WI38 (cell line): Measurements from ENCODE around the gene ADGRD2.

Source experiments
- H3K4me3 ChIP-seq: 2 replicates; pipeline ENCODE4 v1.5.1; 2011; ENCODE audit warnings: low read depth, mild to moderate bottlenecking, control low read depth, low read length
- TF ChIP-seq, protein P1 (sequence below): IDR thresholded peaks from 2 replicates; pipeline ENCODE4 v1.5.1; 2012; ENCODE audit warnings: low read depth, mild to moderate bottlenecking, control low read depth, low read length

ADGRD2 gene

DNA sequence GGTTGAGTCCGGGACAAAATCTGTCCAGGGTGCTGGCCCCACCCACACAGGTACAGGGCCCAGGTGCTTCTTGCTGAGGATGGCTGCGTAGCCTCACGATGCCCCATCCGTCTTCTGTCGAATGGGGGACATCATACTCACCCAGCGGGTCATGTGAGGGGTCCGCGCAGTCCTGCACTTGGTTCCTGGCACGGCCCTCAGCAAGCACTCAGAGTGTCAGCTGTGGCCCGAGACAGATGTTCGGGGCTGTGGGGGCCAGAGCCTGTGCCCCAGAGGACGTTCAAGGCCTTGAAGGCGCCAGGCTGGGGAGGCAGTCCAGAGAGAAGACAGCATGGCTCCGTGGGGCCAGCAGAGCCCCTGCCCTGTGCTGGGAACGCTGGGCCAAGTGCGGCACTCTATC is 29.1 kb downstream of the ADGRD2 start:
- TF ChIP-seq, protein P1, sequence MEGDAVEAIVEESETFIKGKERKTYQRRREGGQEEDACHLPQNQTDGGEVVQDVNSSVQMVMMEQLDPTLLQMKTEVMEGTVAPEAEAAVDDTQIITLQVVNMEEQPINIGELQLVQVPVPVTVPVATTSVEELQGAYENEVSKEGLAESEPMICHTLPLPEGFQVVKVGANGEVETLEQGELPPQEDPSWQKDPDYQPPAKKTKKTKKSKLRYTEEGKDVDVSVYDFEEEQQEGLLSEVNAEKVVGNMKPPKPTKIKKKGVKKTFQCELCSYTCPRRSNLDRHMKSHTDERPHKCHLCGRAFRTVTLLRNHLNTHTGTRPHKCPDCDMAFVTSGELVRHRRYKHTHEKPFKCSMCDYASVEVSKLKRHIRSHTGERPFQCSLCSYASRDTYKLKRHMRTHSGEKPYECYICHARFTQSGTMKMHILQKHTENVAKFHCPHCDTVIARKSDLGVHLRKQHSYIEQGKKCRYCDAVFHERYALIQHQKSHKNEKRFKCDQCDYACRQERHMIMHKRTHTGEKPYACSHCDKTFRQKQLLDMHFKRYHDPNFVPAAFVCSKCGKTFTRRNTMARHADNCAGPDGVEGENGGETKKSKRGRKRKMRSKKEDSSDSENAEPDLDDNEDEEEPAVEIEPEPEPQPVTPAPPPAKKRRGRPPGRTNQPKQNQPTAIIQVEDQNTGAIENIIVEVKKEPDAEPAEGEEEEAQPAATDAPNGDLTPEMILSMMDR: no peak
- no peak overlapping the region for H3K4me3 ChIP-seq

- no peak overlapping the region for H3K4me3 ChIP-seq
- TF ChIP-seq, protein P1: no peak
Observed at GRCh38 chr9:124479947-124480620, 29.8 kb downstream of the ADGRD2 start.

GRCh38 chr9:124480621-124480981 is 30.4 kb downstream of the ADGRD2 start:
- TF ChIP-seq, protein P1: 0 out of 2 replicates have a peak, but pooled peaks have one; percentile 52
- H3K4me3 ChIP-seq: no peak overlapping the region

DNA sequence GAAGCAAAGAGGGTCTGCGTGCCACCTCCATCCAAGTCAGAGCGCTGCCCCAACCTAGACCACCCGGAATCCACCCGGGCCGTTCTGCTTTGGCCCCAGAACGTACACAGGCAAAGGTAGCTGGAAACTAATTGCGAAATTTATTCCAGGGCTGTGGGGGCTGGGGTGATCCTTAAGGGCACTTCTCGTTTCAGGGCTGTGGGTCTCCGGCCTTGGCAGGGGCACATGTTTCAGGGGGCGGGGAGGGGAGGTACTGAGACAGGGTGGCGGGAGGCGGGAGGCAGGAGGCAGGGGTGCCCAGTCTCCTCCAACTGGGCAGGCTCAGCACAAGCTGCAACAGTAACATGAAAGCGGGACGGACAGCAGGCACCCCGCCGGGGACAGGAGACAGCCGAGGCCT is 30.9 kb downstream of the ADGRD2 start:
- H3K4me3 ChIP-seq: no peak overlapping the region
- TF ChIP-seq, protein P1: no peak

- TF ChIP-seq, protein P1: no peak
- no peak overlapping the region for H3K4me3 ChIP-seq
Observed at GRCh38 chr9:124482431-124483031, 32.3 kb downstream of the ADGRD2 start.

DNA sequence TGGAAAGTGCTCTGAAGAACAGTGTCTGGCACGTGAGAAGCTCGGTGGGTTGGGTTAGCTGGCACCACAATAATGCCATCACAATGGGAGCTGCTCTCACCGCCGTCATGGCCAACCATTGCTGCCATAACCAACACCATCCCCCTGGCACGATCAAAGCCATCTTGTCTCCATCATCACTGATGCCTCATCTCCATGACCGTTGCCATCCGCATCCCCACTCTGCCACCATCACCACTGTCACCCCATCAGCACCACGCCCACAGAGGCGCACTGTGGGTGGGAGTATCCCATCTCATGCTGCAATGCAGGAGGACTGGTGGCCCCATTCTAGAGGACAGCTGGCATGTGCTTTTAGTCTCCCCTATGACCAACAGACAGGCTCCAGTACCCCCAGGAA is 33.2 kb downstream of the ADGRD2 start:
- H3K4me3 ChIP-seq: no peak overlapping the region
- TF ChIP-seq, protein P1: no peak

DNA sequence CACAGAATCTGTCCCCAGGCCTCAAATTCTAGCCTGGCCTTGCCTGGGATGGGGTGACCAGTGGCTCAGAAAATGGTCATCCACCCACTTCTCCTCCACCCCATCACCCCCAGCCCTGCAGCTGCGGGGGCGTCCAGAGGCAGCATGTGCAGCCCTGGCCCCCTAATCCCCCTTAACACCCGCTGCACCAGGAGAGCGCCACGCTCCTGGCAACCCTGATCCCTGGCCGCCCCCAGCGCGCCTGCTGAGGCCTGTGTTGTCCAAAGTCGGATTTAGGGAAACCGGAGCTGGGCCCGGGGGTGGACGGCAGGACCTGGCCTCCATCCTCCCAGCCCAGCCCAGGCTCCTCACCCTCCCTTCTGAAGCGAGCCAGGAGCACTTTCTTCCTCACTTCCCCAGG is 35.0 kb downstream of the ADGRD2 start:
- TF ChIP-seq, protein P1: no peak
- H3K4me3 ChIP-seq: no peak overlapping the region
